Liver (tissue), 3 donors: ENCODE measurements around the gene TET2.

Experiments used
- EGR1 ChIP-seq, 2 donors: IDR thresholded peaks; 2 replicates each; pipeline ENCODE4 v1.6.1; 2016 to 2018; ENCODE audit warnings: antibody characterized with exemption in 2 of 2, low read depth in 2 of 2
- FOXA1 ChIP-seq: IDR thresholded peaks from 2 replicates; pipeline ENCODE4 v1.6.1; 2016; ENCODE audit warnings: antibody characterized with exemption
- FOXA2 ChIP-seq: IDR thresholded peaks from 2 replicates; pipeline ENCODE4 v1.6.1; 2016; ENCODE audit warnings: antibody characterized with exemption
- GABPA ChIP-seq, 2 donors: IDR thresholded peaks in 1 of 2; conservative IDR thresholded peaks in 1 of 2; 2 replicates each; pipeline ENCODE4 v1.6.1; 2016; ENCODE audit warnings: antibody characterized with exemption in 2 of 2, mild to moderate bottlenecking in 1 of 2, moderate library complexity in 1 of 2
- RAD21 ChIP-seq, 2 donors: IDR thresholded peaks; 2 replicates each; pipeline ENCODE4 v1.6.1; 2016; ENCODE audit warnings: antibody characterized with exemption in 2 of 2, mild to moderate bottlenecking in 2 of 2
- SP1 ChIP-seq: IDR thresholded peaks from 2 replicates; pipeline ENCODE4 v1.6.1; 2018; ENCODE audit warnings: antibody characterized with exemption, mild to moderate bottlenecking
- TAF1 ChIP-seq: conservative IDR thresholded peaks from 2 replicates; pipeline ENCODE4 v1.6.1; 2016; ENCODE audit warnings: antibody characterized with exemption, mild to moderate bottlenecking
- YY1 ChIP-seq: IDR thresholded peaks from 2 replicates; pipeline ENCODE4 v1.6.1; 2016; ENCODE audit warnings: antibody characterized with exemption, mild to moderate bottlenecking
- ZBTB33 ChIP-seq: IDR thresholded peaks from 2 replicates; pipeline ENCODE4 v1.6.1; 2016; ENCODE audit warnings: antibody characterized with exemption
- TF ChIP-seq, protein P1 (sequence below): fragments of 150-350 bp; IDR thresholded peaks from 2 replicates; pipeline ENCODE4 v1.5.1; 2017; ENCODE audit warnings: improper control_type of control experiment, low read depth, low read length; ENCODE audit not compliant: missing input control
- TF ChIP-seq, protein P2 (sequence below): IDR thresholded peaks from 2 replicates; pipeline ENCODE4 v1.6.1; 2016; ENCODE audit warnings: antibody characterized with exemption
- TF ChIP-seq, protein P3 (sequence below): IDR thresholded peaks from 2 replicates; pipeline ENCODE4 v1.6.1; 2016; ENCODE audit warnings: antibody characterized with exemption, mild to moderate bottlenecking
- TF ChIP-seq, protein P4 (sequence below): IDR thresholded peaks from 2 replicates; pipeline ENCODE4 v1.6.1; 2016; ENCODE audit warnings: antibody characterized with exemption
- donor health status: healthy.
- donor health status: healthy.

GRCh38 chr4:105288121-105288520 lies 141.4 kb downstream of the TET2 start:
- TF ChIP-seq, protein P1, sequence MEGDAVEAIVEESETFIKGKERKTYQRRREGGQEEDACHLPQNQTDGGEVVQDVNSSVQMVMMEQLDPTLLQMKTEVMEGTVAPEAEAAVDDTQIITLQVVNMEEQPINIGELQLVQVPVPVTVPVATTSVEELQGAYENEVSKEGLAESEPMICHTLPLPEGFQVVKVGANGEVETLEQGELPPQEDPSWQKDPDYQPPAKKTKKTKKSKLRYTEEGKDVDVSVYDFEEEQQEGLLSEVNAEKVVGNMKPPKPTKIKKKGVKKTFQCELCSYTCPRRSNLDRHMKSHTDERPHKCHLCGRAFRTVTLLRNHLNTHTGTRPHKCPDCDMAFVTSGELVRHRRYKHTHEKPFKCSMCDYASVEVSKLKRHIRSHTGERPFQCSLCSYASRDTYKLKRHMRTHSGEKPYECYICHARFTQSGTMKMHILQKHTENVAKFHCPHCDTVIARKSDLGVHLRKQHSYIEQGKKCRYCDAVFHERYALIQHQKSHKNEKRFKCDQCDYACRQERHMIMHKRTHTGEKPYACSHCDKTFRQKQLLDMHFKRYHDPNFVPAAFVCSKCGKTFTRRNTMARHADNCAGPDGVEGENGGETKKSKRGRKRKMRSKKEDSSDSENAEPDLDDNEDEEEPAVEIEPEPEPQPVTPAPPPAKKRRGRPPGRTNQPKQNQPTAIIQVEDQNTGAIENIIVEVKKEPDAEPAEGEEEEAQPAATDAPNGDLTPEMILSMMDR = no peak
- TF ChIP-seq ZBTB33 (no peak), YY1 (no peak), FOXA2 (no peak), SP1 (no peak), RAD21 (IDR thresholded peaks at IDR 0.05) (no peak), GABPA (IDR thresholded peaks at IDR 0.05 in 1 of 2, conservative IDR thresholded peaks at IDR 0.05 in 1 of 2) (no peak), TAF1 (no peak), FOXA1 (no peak), EGR1 (IDR thresholded peaks at IDR 0.05; ENCODE audit: low read depth in 2 of 2) (no peak)
- TF ChIP-seq, protein P2, sequence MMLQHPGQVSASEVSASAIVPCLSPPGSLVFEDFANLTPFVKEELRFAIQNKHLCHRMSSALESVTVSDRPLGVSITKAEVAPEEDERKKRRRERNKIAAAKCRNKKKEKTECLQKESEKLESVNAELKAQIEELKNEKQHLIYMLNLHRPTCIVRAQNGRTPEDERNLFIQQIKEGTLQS = no peak
- TF ChIP-seq, protein P3, sequence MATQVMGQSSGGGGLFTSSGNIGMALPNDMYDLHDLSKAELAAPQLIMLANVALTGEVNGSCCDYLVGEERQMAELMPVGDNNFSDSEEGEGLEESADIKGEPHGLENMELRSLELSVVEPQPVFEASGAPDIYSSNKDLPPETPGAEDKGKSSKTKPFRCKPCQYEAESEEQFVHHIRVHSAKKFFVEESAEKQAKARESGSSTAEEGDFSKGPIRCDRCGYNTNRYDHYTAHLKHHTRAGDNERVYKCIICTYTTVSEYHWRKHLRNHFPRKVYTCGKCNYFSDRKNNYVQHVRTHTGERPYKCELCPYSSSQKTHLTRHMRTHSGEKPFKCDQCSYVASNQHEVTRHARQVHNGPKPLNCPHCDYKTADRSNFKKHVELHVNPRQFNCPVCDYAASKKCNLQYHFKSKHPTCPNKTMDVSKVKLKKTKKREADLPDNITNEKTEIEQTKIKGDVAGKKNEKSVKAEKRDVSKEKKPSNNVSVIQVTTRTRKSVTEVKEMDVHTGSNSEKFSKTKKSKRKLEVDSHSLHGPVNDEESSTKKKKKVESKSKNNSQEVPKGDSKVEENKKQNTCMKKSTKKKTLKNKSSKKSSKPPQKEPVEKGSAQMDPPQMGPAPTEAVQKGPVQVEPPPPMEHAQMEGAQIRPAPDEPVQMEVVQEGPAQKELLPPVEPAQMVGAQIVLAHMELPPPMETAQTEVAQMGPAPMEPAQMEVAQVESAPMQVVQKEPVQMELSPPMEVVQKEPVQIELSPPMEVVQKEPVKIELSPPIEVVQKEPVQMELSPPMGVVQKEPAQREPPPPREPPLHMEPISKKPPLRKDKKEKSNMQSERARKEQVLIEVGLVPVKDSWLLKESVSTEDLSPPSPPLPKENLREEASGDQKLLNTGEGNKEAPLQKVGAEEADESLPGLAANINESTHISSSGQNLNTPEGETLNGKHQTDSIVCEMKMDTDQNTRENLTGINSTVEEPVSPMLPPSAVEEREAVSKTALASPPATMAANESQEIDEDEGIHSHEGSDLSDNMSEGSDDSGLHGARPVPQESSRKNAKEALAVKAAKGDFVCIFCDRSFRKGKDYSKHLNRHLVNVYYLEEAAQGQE = no peak
- TF ChIP-seq, protein P4, sequence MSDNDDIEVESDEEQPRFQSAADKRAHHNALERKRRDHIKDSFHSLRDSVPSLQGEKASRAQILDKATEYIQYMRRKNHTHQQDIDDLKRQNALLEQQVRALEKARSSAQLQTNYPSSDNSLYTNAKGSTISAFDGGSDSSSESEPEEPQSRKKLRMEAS = no peak
